Choroid plexus epithelial cell (primary cell): ENCODE results near the gene CMTM4.

Experiments used
- DNase-seq: peaks from one replicate; pipeline ENCODE4 v3.0.0-alpha.2; 2010; ENCODE audit warnings: low read depth
- H3K4me3 ChIP-seq: 2 replicates; pipeline ENCODE4 v1.5.1; 2011; ENCODE audit warnings: low read depth, mild to moderate bottlenecking, control low read depth, low read length, moderate library complexity
- TF ChIP-seq, protein P1 (sequence below): conservative IDR thresholded peaks from 2 replicates; pipeline ENCODE4 v1.5.1; 2011; ENCODE audit warnings: low read depth, mild to moderate bottlenecking, control low read depth, inconsistent platforms, low read length, moderate library complexity

The CMTM4 gene

GRCh38 chr16:66621973-66622372 is 74.6 kb downstream of the CMTM4 start:
- TF ChIP-seq, protein P1, sequence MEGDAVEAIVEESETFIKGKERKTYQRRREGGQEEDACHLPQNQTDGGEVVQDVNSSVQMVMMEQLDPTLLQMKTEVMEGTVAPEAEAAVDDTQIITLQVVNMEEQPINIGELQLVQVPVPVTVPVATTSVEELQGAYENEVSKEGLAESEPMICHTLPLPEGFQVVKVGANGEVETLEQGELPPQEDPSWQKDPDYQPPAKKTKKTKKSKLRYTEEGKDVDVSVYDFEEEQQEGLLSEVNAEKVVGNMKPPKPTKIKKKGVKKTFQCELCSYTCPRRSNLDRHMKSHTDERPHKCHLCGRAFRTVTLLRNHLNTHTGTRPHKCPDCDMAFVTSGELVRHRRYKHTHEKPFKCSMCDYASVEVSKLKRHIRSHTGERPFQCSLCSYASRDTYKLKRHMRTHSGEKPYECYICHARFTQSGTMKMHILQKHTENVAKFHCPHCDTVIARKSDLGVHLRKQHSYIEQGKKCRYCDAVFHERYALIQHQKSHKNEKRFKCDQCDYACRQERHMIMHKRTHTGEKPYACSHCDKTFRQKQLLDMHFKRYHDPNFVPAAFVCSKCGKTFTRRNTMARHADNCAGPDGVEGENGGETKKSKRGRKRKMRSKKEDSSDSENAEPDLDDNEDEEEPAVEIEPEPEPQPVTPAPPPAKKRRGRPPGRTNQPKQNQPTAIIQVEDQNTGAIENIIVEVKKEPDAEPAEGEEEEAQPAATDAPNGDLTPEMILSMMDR = no peak
- H3K4me3 ChIP-seq = no peak overlapping the region
- no peak for DNase-seq

- TF ChIP-seq, protein P1 = no peak
- peak; percentile 39 for DNase-seq
- no peak overlapping the region for H3K4me3 ChIP-seq
These were observed 76.1 kb downstream of the CMTM4 start for GRCh38 chr16:66620429-66620795.

DNA sequence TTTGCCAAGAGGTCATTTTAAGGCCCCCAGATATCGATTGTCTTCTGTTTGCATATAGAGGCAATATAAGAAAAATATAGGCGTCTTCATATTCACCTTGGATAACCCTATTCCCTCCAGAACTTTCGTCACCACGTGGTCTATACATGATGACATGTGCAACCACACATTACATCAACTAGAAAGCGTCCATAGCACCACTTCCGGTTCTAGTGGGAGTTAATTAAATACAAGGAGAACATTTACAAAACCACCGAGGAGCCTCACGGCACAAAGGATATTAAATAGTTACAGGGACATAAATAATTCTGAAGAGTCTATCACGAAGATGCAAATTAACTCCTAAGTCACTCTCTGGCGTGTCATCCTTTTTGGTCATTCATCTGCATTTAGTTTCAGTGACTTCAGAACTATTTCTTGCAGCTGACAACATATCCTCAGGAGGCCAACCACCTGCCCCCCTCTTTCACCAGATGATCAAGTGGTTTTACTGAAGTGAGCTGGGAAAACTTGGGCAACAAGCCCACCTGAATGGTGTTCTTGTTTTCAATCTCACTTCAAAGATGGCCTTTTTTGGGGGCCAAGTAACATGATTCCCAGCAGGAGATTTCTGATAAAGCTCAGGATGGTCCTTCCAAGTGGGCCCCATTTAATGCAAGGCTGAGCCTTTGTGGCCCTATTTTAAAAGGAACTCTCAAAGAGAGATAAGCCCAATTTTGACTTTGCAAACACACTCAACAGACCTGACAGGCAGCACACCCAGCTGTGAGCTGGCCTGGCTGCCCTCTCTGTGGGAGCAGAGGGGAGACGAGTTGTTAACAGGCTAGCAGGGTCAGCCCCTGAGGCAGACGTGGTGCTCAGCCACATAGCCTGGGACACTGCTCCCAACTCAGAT is 76.8 kb downstream of the CMTM4 start:
- TF ChIP-seq, protein P1 = no peak
- DNase-seq = peak; percentile 83

GRCh38 chr16:66618588-66619375 is 77.8 kb downstream of the CMTM4 start:
- peak; percentile 97 for DNase-seq
- TF ChIP-seq, protein P1 = no peak
- no peak overlapping the region for H3K4me3 ChIP-seq

More for the DNA sequence above, 76.8 kb downstream of the CMTM4 start:
- no peak overlapping the region for H3K4me3 ChIP-seq

- TF ChIP-seq, protein P1 = no peak
- no peak for DNase-seq
- no peak overlapping the region for H3K4me3 ChIP-seq
These were observed 78.8 kb downstream of the CMTM4 start for GRCh38 chr16:66617728-66618127.

- H3K4me3 ChIP-seq = no peak overlapping the region
- TF ChIP-seq, protein P1 = no peak
- DNase-seq = peak; percentile 81
These were observed 79.5 kb downstream of the CMTM4 start for GRCh38 chr16:66617010-66617434.
